Thyroid gland (tissue), 4 donors: Measurements from ENCODE around the gene IKZF2.

Experiments
- POLR2A ChIP-seq, 2 donors: fragments of 450-650 bp; IDR thresholded peaks; one replicate each; pipeline ENCODE4 v1.6.1; 2017; ENCODE audit warnings: antibody characterized with exemption in 2 of 2, mild to moderate bottlenecking in 2 of 2, moderate library complexity in 1 of 2
- TF ChIP-seq, protein P1 (sequence below), 6 experiments: fragments of 200-600 bp in 3 of 6; fragments of 450-650 bp in 3 of 6; sonication (generic) in 3 of 6; IDR thresholded peaks; one replicate each; pipeline ENCODE4 v1.5.1; 2016 to 2019; ENCODE audit warnings: antibody characterized with exemption in 6 of 6, mild to moderate bottlenecking in 2 of 6, inconsistent platforms in 1 of 6, moderate library complexity in 1 of 6

DNA sequence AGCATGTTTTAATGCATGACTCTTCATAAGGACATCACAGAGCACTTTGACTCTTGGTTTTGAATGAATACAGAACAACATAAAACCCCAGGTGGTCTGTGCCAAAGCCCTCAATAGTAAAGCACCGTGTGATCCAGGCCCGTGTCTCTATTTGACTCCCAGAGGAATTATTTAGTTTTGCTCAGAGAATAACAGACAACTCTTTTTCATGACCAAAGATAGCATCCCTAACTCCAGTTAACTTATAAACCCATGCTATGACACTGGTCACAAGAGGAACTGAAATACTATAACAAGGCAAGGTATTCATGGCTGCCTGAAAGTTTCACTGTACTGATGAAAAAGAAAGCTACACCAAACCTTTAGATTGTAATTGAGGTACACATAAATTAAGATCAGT is 128.4 kb downstream of the IKZF2 start:
- TF ChIP-seq, protein P1, sequence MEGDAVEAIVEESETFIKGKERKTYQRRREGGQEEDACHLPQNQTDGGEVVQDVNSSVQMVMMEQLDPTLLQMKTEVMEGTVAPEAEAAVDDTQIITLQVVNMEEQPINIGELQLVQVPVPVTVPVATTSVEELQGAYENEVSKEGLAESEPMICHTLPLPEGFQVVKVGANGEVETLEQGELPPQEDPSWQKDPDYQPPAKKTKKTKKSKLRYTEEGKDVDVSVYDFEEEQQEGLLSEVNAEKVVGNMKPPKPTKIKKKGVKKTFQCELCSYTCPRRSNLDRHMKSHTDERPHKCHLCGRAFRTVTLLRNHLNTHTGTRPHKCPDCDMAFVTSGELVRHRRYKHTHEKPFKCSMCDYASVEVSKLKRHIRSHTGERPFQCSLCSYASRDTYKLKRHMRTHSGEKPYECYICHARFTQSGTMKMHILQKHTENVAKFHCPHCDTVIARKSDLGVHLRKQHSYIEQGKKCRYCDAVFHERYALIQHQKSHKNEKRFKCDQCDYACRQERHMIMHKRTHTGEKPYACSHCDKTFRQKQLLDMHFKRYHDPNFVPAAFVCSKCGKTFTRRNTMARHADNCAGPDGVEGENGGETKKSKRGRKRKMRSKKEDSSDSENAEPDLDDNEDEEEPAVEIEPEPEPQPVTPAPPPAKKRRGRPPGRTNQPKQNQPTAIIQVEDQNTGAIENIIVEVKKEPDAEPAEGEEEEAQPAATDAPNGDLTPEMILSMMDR (IDR thresholded peaks at IDR 0.05): no peak
- no peak for TF ChIP-seq POLR2A (IDR thresholded peaks at IDR 0.05)
